ENCODE measurements around the gene ASTN2. TPM values are rescaled to one million over a fixed set of nuclear protein-coding genes. Genes with fewer than 3 reads are reported as not detected.

ASTN2 gene
- total and polyA plus RNA-seq, 10 of the 15 experiments (the other 5 are each of a cell fraction or from before 2014, with no cell fraction given) = 1.4 to 15.7 (median 7.0) TPM

- intact Hi-C loops (cut with micrococcal nuclease; ENCODE audit: unreplicated experiment) (no loop called here), in situ Hi-C loops (cut with MboI) (no loop called here)
- Histone ChIP-seq H3K9me3 (replicated peaks; ENCODE audit: control insufficient read depth, insufficient read depth, low read length) (no peaks in the 10 kb centered on the region), H3K79me2 (ENCODE audit: control insufficient read depth, insufficient read depth, low read length) (no peaks in the 10 kb centered on the region), H3K27ac (ENCODE audit: control insufficient read depth, insufficient read depth) (no peak overlapping the region), H3K36me3 (ENCODE audit: control insufficient read depth in 2 of 2, insufficient read depth in 2 of 2, low read length in 1 of 2) (no peaks in the 10 kb centered on the region), H4K20me1 (ENCODE audit: control insufficient read depth, insufficient read depth) (no peaks in the 10 kb centered on the region), H2AFZ (ENCODE audit: control insufficient read depth, low read depth, low read length) (no peak overlapping the region), H3K27me3 (replicated peaks in 1 of 2; ENCODE audit: control insufficient read depth in 2 of 2, insufficient read depth in 2 of 2, low read length in 1 of 2) (no peaks in the 10 kb centered on the region), H3K4me2 (ENCODE audit: control insufficient read depth, insufficient read depth) (no peak overlapping the region), H3K4me3 (no peak overlapping the region), H3K9ac (ENCODE audit: control insufficient read depth, insufficient read depth, low read length) (no peak overlapping the region), H3K4me1 (ENCODE audit: control insufficient read depth, insufficient read depth, low read length) (no peaks in the 10 kb centered on the region)
- DNase-seq (ENCODE audit: low read depth, low spot score) (no peak), ATAC-seq (no peak), FAIRE-seq (no peak)
- 75% methylated on average over 5 of the region's 5 CpGs for WGBS (ENCODE audit: insufficient coverage, insufficient replicate concordance, low lambda C conversion rate, missing lambda C conversion rate)
- TF ChIP-seq POLR2A (IDR thresholded peaks at IDR 0.05; ENCODE audit: low read depth, low read length) = no peak
- no peak for TF ChIP-seq ZNF384 (IDR thresholded peaks at IDR 0.05; ENCODE audit: borderline replicate concordance, low read depth, low read length)
- no peak for TF ChIP-seq ELK1 (IDR thresholded peaks at IDR 0.05; ENCODE audit: low read depth, low read length)
- TF ChIP-seq SMARCA5 (IDR thresholded peaks at IDR 0.05) = no peak
- ChIA-PET POLR2A (no interaction called here), SMC1A (ENCODE audit: uncharacterized antibody, unreplicated experiment) (interaction anchor here (1.1 to 1.6 kb wide), 3 partner anchors 11 to 22 kb away, joined by 3 to 5 read pairs (median 4); no protein-coding TSS in a partner anchor), RAD21 (ENCODE audit: unreplicated experiment) (no interaction called here), CTCF (no interaction called here)
- no TSS peak for BruUV-seq (replicated peaks)
These were observed 992.5 kb downstream of the ASTN2 start for GRCh38 chr9:116422119-116422979.

- in situ Hi-C loops (cut with MboI) = no loop called here
- DNase-seq (ENCODE audit: low read depth, low spot score) (no peak), ATAC-seq (no peak), FAIRE-seq (no peak)
- no peaks in the 10 kb centered on the region for H3K9me3 ChIP-seq (replicated peaks; ENCODE audit: control insufficient read depth, insufficient read depth, low read length)
- H3K4me1 ChIP-seq (ENCODE audit: control insufficient read depth, insufficient read depth, low read length) = no peaks in the 10 kb centered on the region
- TF ChIP-seq POLR2AphosphoS5 (IDR thresholded peaks at IDR 0.05; ENCODE audit: low read length) (no peak), ZNF592 (IDR thresholded peaks at IDR 0.05) (no peak)
- H3K27me3 ChIP-seq (replicated peaks in 1 of 2; ENCODE audit: control insufficient read depth in 2 of 2, insufficient read depth in 2 of 2, low read length in 1 of 2) = no peaks in the 10 kb centered on the region
- POLR2A ChIA-PET = no interaction called here
- intact Hi-C loops (cut with micrococcal nuclease; ENCODE audit: unreplicated experiment) = no loop called here
- WGBS (ENCODE audit: insufficient coverage, insufficient replicate concordance, low lambda C conversion rate, missing lambda C conversion rate) = 93% methylated on average over 1 of the region's 1 CpG
- H3K79me2 ChIP-seq (ENCODE audit: control insufficient read depth, insufficient read depth, low read length) = no peaks in the 10 kb centered on the region
- no peak overlapping the region for H3K4me2 ChIP-seq (ENCODE audit: control insufficient read depth, insufficient read depth)
- no peaks in the 10 kb centered on the region for H3K36me3 ChIP-seq (ENCODE audit: control insufficient read depth in 2 of 2, insufficient read depth in 2 of 2, low read length in 1 of 2)
- no peak overlapping the region for H2AFZ ChIP-seq (ENCODE audit: control insufficient read depth, low read depth, low read length)
- RAD21 ChIA-PET (ENCODE audit: unreplicated experiment) = no interaction called here
- no peak overlapping the region for H3K27ac ChIP-seq (ENCODE audit: control insufficient read depth, insufficient read depth)
- no peak overlapping the region for H3K4me3 ChIP-seq
- SMC1A ChIA-PET (ENCODE audit: uncharacterized antibody, unreplicated experiment) = no interaction called here
- H3K9ac ChIP-seq (ENCODE audit: control insufficient read depth, insufficient read depth, low read length) = no peak overlapping the region
- H4K20me1 ChIP-seq (ENCODE audit: control insufficient read depth, insufficient read depth) = no peaks in the 10 kb centered on the region
- CTCF ChIA-PET = no interaction called here
- BruUV-seq (replicated peaks) = no TSS peak
These were observed 993.8 kb downstream of the ASTN2 start for GRCh38 chr9:116420993-116421538.
